Dendritic cell treated with granulocyte-macrophage colony-stimulating factor and Interleukin-4, amounts not matched to agents 40 ng/mL and 50 ng/mL, for 4 days (primary cell): ENCODE measurements around the gene CEP131.

ENCODE experiments used
- H3K27ac Mint-ChIP-seq: one replicate; pipeline ENCODE4 v1.8.0; 2022; ENCODE audit warnings: mild to moderate bottlenecking, mixed read lengths
- H3K27me3 Mint-ChIP-seq: one replicate; pipeline ENCODE4 v1.8.0; 2022; ENCODE audit warnings: mild to moderate bottlenecking, mixed read lengths
- H3K36me3 Mint-ChIP-seq: one replicate; pipeline ENCODE4 v1.8.0; 2022; ENCODE audit warnings: low read depth, mixed read lengths
- H3K4me1 Mint-ChIP-seq: one replicate; pipeline ENCODE4 v1.8.0; 2022; ENCODE audit warnings: low read depth, mixed read lengths
- H3K4me3 Mint-ChIP-seq: one replicate; pipeline ENCODE4 v1.8.0; 2022; ENCODE audit warnings: mild to moderate bottlenecking, moderate library complexity, mixed read lengths
- H3K9me3 Mint-ChIP-seq: one replicate; pipeline ENCODE4 v1.8.0; 2022; ENCODE audit warnings: mixed read lengths
- intact Hi-C: fragments of 100-400 bp; cut with micrococcal nuclease; formaldehyde crosslinking; loops from one replicate; pipeline ENCODE4 v1.15.0; 2022

Gene CEP131

GRCh38 chr17:81257533-81257932 is 34.8 kb upstream of the CEP131 start:
- Mint-ChIP-seq H3K4me3 (no peak overlapping the region), H3K9me3 (no peaks in the 10 kb centered on the region), H3K27me3 (no peaks in the 10 kb centered on the region), H3K4me1 (peaks cover 33% of the 10 kb centered on the region), H3K27ac (no peak overlapping the region), H3K36me3 (peaks cover 90% of the 10 kb centered on the region)
- intact Hi-C loops = loop anchor here (5.0 kb wide), 1 partner anchor 35 kb away; no protein-coding TSS in a partner anchor

- intact Hi-C loops = loop anchor here (5.0 kb wide), 1 partner anchor 36 kb away; no protein-coding TSS in a partner anchor
- peaks cover 33% of the 10 kb centered on the region for H3K4me1 Mint-ChIP-seq
- no peaks in the 10 kb centered on the region for H3K9me3 Mint-ChIP-seq
- peaks cover 90% of the 10 kb centered on the region for H3K36me3 Mint-ChIP-seq
- H3K27me3 Mint-ChIP-seq = no peaks in the 10 kb centered on the region
- no peak overlapping the region for H3K4me3 Mint-ChIP-seq
- no peak overlapping the region for H3K27ac Mint-ChIP-seq
Measured at GRCh38 chr17:81256616-81257015, 33.9 kb upstream of the CEP131 start.

GRCh38 chr17:81254955-81255717 is 32.4 kb upstream of the CEP131 start:
- no peak overlapping the region for H3K27ac Mint-ChIP-seq
- intact Hi-C loops = loop anchor here (1.0 to 5.0 kb wide), 2 partner anchors 37 to 229 kb away; no protein-coding TSS in a partner anchor
- H3K4me1 Mint-ChIP-seq = peaks cover 33% of the 10 kb centered on the region
- H3K36me3 Mint-ChIP-seq = peaks cover 90% of the 10 kb centered on the region
- no peak overlapping the region for H3K4me3 Mint-ChIP-seq
- H3K9me3 Mint-ChIP-seq = no peaks in the 10 kb centered on the region
- H3K27me3 Mint-ChIP-seq = no peaks in the 10 kb centered on the region

GRCh38 chr17:81253358-81254131 is 30.8 kb upstream of the CEP131 start:
- Mint-ChIP-seq H3K9me3 (no peaks in the 10 kb centered on the region), H3K27ac (no peak overlapping the region), H3K4me1 (peaks cover 33% of the 10 kb centered on the region), H3K27me3 (no peaks in the 10 kb centered on the region), H3K4me3 (no peak overlapping the region), H3K36me3 (peaks cover 90% of the 10 kb centered on the region)
- intact Hi-C loops = loop anchor here (2.0 kb wide), 1 partner anchor 347 kb away; no protein-coding TSS in a partner anchor

GRCh38 chr17:81252987-81253329 is 30.2 kb upstream of the CEP131 start:
- no peak overlapping the region for H3K4me3 Mint-ChIP-seq
- no peaks in the 10 kb centered on the region for H3K9me3 Mint-ChIP-seq
- intact Hi-C loops = loop anchor here (2.0 kb wide), 1 partner anchor 348 kb away; no protein-coding TSS in a partner anchor
- no peak overlapping the region for H3K27ac Mint-ChIP-seq
- H3K4me1 Mint-ChIP-seq = peaks cover 33% of the 10 kb centered on the region
- no peaks in the 10 kb centered on the region for H3K27me3 Mint-ChIP-seq
- H3K36me3 Mint-ChIP-seq = peaks cover 90% of the 10 kb centered on the region

GRCh38 chr17:81252326-81252986 is 29.7 kb upstream of the CEP131 start:
- Mint-ChIP-seq H3K27ac (no peak overlapping the region), H3K36me3 (peaks cover 90% of the 10 kb centered on the region), H3K27me3 (no peaks in the 10 kb centered on the region), H3K4me1 (peaks cover 31% of the 10 kb centered on the region), H3K4me3 (no peak overlapping the region), H3K9me3 (no peaks in the 10 kb centered on the region)
- intact Hi-C loops = loop anchor here (2.0 kb wide), 1 partner anchor 348 kb away; no protein-coding TSS in a partner anchor

- intact Hi-C loops = loop anchor here (2.0 kb wide), 1 partner anchor 349 kb away; no protein-coding TSS in a partner anchor
- Mint-ChIP-seq H3K4me3 (no peak overlapping the region), H3K9me3 (no peaks in the 10 kb centered on the region), H3K27me3 (no peaks in the 10 kb centered on the region), H3K4me1 (peaks cover 28% of the 10 kb centered on the region), H3K36me3 (peaks cover 90% of the 10 kb centered on the region), H3K27ac (no peak overlapping the region)
Measured at GRCh38 chr17:81251709-81252301, 29.0 kb upstream of the CEP131 start.

GRCh38 chr17:81251094-81251708 is 28.4 kb upstream of the CEP131 start:
- Mint-ChIP-seq H3K9me3 (no peaks in the 10 kb centered on the region), H3K4me1 (peaks cover 27% of the 10 kb centered on the region), H3K27ac (no peak overlapping the region), H3K36me3 (peaks cover 92% of the 10 kb centered on the region), H3K4me3 (no peak overlapping the region), H3K27me3 (no peaks in the 10 kb centered on the region)
- intact Hi-C loops = no loop called here

GRCh38 chr17:81250286-81251093 is 27.7 kb upstream of the CEP131 start:
- intact Hi-C loops = no loop called here
- Mint-ChIP-seq H3K27me3 (no peaks in the 10 kb centered on the region), H3K4me1 (peaks cover 20% of the 10 kb centered on the region), H3K27ac (no peak overlapping the region), H3K9me3 (no peaks in the 10 kb centered on the region), H3K36me3 (peaks cover 92% of the 10 kb centered on the region), H3K4me3 (no peak overlapping the region)

- intact Hi-C loops = no loop called here
- no peaks in the 10 kb centered on the region for H3K9me3 Mint-ChIP-seq
- peaks cover 10% of the 10 kb centered on the region for H3K4me1 Mint-ChIP-seq
- H3K27me3 Mint-ChIP-seq = no peaks in the 10 kb centered on the region
- peaks cover 98% of the 10 kb centered on the region for H3K36me3 Mint-ChIP-seq
- H3K4me3 Mint-ChIP-seq = no peak overlapping the region
- no peak overlapping the region for H3K27ac Mint-ChIP-seq
Measured at GRCh38 chr17:81249223-81250040, 26.7 kb upstream of the CEP131 start.

GRCh38 chr17:81248649-81249048 is 25.9 kb upstream of the CEP131 start:
- intact Hi-C loops = no loop called here
- Mint-ChIP-seq H3K4me3 (no peak overlapping the region), H3K9me3 (no peaks in the 10 kb centered on the region)

GRCh38 chr17:81247339-81247990 is 24.7 kb upstream of the CEP131 start:
- intact Hi-C loops = no loop called here
- Mint-ChIP-seq H3K27ac (no peak overlapping the region), H3K9me3 (no peaks in the 10 kb centered on the region), H3K4me3 (no peak overlapping the region), H3K4me1 (peaks cover under 1% of the 10 kb centered on the region), H3K36me3 (peaks cover 92% of the 10 kb centered on the region), H3K27me3 (no peaks in the 10 kb centered on the region)

More at GRCh38 chr17:81248649-81249048, 25.9 kb upstream of the CEP131 start:
- no peaks in the 10 kb centered on the region for H3K27me3 Mint-ChIP-seq
- H3K27ac Mint-ChIP-seq = no peak overlapping the region
- H3K36me3 Mint-ChIP-seq = peaks cover 96% of the 10 kb centered on the region
- H3K4me1 Mint-ChIP-seq = peaks cover 5% of the 10 kb centered on the region
